Embryonic facial prominence (tissue), 1 donor: ENCODE measurements around the gene IFI35.
A peak's percentile ranks its signal among the peaks of the same experiment; 100 is the strongest.
"Not testable (repeated sequence)": the region's sequence is repeated elsewhere in the genome, so short reads cannot be mapped to it uniquely, and the experiment has no call there.

Experiments
- DNase-seq: peaks from one replicate; pipeline ENCODE4 v3.0.0-alpha.2; 2016; ENCODE audit errors: extremely low spot score

Gene IFI35

DNA sequence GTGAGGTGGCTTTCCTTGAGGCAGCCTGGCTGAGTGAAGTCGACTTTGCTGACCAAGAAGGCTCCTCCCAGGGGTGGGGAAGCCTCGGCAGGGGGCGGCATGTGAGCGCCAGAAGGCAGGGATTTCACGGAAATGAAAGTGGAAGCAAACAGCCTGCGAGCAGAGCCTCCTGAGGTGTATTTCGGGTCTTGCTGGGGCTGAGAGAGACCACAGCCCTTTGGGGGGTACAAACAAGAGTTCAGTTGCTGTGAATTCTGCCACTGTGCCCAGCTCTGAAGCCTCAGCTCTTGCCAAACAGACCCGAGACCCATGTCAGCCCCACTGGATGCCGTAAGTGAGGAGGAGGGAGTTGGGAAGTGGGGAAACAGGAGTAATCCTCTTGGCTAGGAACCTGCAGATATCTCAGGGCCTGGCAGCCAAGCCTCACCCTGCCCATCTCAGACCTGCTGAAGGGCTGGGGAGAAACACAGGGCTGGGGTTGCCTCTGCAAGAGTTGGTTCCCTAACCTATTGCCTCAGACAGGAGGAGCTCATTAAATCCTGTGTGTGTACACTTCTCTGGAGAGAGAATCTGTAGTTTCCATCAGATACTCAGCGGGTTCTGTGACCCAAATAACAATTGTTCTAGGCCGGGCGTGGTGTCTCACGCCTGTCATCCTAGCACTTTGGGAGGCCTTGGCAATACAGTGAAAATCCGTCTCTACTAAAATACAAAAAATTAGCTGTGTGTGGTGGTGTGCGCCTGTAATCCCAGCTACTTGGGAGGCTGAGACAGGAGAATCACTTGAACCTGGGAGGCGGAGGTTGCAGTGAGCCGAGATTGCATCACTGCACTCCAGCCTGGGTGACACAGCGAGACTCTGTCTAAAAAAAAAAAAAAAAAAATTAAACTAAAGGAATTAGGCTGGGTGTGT lies at the start of gene IFI35:
Gene IFI35, plus strand, starts transcription at position 146 of the 913 bp plus-strand sequence. Its CDS starts 164 bp downstream, at position 310.
- DNase-seq, result no peak

DNA sequence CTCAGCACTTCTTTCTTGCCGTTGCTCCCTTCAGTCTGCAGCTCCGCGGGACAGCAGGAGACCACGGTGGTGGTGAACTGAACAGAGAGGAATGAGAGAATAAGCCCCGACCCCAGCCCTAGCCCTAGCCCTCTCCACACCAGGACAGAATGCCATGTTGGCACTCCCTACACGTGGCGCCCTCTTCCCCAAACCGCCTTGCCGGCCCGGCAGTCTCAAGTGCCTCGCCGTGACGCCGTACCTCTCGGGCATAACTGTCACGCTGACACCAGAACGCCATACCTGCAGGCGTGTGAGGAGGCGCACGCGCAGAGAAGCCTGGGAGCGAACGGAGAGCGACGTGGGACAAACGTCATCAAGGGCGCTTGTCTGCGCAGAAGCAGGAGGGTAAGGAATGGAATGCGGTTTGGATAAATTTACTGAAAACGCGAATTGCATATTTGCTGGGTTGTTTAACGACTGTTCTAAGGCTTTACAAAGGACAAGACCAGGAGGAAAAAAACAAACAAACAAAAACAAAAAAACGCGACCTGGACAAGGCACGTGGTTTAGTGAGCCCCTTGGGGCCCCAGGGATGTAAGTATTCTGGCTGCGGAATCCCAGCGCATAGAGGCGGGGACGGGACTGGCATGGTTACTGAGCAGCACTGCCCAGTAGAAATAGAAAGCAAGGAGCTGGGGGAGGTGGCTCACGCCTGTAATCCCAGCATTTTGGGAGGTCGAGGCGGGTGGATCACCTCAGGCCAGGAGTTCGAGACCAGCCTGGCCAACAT lies 42.2 kb upstream of the IFI35 start, which contains the start of gene AARSD1:
Gene AARSD1, minus strand, starts transcription at position 294 of the 772 bp plus-strand sequence. Its CDS starts 14 bp downstream, at position 280.
- DNase-seq, result peak; percentile 89

DNA sequence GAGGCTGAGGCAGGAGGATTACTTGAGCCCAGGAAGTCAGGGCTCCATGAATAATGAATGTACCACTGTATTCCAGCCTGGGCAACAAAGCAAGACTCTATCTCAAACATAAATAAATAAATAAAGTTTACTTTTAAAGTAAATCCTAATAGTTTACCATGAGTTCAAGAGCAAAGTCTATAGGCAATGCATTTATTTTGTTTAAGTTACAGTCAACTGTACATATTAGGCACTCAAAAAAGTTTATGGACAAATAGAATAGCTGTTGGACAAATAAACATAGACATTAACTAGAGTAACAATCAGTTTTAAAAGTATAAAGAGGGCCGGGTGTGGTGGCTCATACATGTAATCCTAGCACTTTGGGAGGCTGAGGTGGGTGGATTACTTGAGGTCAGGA lies 38.7 kb upstream of the IFI35 start:
- DNase-seq, result no peak

DNA sequence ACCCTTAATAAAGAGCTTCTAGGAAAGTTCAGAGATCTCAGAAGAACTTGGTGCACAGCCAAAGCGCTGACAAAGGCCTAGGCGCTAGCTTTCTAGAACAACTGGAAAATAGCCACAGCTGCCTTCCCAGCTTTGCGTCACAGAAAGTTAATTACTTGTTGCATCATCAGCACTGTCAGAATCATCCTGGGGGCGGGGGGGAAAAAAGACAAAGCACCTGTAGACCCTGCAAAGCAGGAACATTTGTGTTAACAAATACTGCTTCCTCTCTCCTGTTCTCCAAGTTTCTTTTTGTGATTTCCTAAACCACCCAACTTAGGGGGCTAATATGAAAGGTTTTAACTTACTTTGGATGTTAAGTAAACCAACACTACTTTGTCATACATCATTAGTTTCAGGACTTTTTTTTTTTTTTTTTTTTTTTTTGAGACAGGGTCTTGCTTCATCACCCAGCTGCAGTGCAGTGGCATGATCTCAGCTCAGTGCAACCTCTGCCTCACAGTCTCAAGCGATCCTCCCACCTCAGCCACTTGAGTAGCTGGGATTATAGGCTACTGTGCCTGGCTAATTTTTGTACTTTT lies 37.5 kb upstream of the IFI35 start:
- DNase-seq, result no peak

DNA sequence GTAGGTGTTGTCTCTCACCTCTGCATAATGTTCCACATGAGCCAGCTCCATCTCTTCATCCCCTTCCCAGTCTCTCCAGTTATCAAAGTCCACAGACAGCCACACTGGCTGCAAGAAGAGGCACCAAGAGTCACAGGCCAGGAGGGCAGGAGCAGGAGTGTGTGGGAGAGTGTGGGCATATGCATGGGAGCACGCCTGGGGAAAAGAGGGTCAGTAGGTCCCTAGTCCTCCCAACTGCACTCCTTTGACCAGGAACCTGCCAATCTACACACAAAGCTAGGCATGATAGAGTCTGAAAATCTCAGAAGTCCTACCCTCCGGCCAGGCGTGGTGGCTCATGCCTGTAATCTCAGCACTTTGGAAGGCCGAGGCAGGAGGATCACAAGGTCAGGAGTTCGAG lies 35.0 kb upstream of the IFI35 start:
- DNase-seq, result no peak

DNA sequence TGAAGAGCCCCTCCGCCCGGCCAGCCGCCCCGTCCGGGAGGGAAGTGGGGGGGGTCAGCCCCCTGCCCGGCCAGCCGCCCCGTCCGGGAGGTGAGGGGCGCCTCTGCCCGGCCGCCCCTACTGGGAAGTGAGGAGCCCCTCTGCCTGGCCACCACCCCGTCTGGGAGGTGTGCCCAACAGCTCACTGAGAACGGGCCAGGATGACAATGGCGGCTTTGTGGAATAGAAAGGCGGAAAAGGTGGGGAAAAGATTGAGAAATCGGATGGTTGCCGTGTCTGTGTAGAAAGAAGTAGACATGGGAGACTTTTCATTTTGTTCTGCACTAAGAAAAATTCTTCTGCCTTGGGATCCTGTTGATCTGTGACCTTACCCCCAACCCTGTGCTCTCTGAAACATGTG lies 33.3 kb upstream of the IFI35 start:
- not testable (repeated sequence) for DNase-seq

DNA sequence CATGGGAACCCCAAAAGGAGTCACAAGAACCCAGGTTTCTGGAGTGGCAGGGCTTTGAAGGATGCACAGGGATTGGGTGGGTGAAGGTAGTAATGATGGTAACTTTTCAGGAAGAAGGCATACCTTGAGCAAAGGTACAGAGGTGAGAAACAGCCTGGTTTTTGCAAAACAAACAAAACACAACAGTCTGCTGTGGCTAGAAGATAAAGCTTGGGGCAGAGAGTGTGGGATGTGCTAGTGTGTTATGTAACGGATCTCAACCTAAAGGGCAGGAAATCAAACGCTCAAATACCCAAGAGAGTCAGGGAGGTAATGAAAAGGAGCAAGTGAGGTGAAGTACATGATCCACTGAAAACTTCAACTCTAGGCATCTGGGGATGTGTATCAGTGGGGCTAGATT lies 31.3 kb upstream of the IFI35 start:
- no peak for DNase-seq

DNA sequence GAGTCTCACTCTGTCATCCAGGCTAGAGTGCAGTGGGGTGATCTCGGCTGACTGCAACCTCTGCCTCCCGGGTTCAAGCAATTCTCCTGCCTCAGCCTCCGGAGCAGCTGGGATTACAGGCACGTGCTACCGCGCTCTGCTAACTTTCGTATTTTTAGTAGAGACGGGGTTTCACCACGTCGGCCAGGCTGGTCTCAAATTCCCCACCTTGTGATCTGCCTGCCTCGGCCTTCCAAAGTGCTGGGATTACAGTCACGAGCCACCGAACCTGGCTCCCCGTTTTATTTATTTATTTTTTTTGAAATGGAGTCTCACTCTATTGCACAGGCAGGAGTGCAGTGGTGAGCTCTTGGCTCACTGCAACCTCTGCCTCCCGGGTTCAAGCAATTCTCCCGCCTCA lies 30.9 kb upstream of the IFI35 start:
- DNase-seq, result not testable (repeated sequence)

DNA sequence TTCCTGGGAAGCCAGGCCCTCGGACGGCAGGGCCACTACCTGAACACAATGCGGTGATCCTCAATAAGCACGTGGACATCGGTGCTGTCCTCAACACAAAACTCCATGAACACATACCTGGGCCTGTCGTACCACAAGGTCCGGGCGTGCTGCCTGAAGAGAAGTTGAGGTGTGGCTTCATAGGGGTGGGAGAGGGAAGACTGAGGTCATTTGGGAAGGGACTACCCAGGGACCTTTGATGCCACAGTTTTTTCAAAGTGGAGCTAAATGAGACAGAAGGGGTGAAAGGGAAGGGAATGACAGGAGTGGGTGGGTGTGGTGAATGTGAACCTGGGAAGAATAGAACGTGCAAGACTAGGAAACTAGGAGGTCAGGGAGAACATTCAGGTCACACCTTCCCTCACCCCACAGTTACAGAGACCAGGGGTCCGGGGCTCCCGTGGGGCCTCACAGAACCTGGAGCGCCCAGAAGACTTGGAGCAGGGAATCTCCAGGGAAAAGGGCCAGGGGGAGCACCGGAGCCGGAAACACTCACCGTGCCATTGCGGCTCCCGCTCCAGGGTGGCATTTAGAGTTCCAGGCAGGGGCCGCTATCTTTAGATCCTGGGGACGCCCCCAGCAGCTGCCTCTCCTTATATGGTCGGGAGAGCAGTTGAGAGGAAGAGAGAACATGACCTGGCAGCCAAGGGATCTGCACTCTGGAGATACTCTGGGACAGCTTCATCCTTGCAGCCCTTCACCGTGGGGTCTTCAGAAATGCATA lies 26.9 kb upstream of the IFI35 start, which contains the start of gene PTGES3L:
Gene PTGES3L, minus strand, starts transcription at position 570 of the 763 bp plus-strand sequence. Its CDS starts 27 bp downstream, at position 543.
- DNase-seq, result peak; percentile 40

DNA sequence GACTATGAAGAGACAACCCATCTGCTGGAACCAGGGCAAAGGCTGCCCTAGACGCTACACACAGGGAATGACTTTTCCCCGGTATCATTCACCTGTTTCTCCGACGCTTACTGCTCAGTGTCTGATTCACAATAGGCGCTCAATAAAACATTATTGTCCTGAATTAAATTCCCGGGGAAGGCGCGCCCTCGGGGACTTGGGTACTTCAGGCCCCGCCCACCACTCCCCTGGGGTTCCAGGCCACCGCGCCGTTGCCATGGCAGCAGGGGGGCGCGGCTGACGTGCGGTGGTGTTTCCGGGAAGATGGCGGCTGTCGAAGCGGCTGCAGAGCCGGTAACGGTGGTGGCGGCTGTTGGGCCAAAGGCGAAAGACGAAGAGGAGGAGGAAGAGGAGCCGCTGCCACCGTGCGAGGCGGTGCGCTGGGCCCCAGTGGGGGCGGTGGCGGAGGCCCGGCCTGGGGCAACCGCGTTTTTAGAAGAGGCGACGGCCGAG lies 26.3 kb upstream of the IFI35 start, which contains the start of gene RUNDC1:
Gene RUNDC1, plus strand, starts transcription at position 292 of the 492 bp plus-strand sequence. Its CDS starts 12 bp downstream, at position 304.
- peak; percentile 61 for DNase-seq

DNA sequence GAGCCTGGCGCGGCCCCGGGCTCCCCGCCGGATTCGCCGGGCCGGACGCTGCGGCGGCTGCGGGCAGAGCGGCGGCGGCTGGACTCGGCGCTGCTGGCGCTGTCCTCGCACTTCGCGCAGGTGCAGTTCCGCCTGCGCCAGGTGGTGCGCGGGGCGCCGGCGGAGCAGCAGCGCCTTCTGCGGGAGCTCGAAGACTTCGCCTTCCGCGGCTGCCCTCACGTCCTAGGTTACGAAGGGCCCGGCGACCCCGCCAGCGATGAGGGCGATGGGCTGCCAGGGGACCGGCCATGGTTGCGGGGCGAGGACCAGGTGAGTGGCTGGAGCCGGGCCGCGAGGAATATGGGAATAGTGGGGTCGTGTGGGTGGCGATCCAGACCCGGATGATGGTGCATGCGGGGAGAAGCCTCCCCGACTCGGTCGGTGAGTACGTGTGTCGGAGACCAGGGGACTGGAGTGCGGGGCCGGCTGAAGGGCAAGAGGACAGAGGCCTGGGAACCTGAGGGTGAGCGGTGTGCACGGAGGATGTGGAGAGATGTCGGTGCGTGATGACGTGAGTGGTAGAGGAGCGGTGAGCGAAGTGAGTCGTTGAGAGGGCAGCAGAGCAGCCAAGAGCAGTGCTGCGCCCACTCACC lies 25.7 kb upstream of the IFI35 start:
- no peak for DNase-seq

DNA sequence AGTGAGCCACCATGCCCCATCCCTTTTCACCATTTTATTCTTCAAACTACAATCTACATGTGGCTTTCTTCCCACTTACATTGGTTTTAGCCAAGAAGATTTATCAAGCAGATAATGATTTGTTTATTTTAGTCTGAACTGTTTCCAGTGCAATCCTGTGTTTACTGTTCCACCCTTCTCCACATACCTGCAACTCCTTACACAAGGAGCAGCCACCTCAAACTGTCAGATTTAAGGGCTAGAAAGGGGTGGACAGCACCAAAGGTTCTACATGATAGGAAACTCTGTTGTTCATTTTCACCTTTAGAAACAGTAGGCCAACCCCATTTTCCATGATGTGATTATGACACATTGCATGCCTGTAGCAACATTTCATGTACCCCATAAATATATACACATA lies 24.3 kb upstream of the IFI35 start:
- no peak for DNase-seq

DNA sequence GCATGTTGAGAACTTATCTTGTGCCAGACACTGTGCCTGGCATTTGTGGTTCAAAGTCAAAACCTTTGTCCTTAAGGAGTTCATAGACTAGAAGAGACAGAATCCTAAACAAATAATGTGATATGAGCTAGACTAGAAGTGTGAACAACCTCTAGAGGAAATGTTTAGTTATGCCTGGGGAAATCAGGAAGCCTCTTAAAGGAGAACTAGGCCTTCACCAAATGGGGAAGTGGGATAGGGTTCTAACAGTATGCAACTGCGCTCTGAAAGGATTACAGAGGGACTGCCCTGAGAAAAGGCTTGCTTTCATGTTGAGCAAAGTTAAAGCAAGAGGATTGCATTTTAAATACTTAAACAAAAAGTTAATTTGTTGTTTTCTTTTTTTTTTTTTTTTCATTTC lies 21.4 kb upstream of the IFI35 start:
- DNase-seq, result no peak

DNA sequence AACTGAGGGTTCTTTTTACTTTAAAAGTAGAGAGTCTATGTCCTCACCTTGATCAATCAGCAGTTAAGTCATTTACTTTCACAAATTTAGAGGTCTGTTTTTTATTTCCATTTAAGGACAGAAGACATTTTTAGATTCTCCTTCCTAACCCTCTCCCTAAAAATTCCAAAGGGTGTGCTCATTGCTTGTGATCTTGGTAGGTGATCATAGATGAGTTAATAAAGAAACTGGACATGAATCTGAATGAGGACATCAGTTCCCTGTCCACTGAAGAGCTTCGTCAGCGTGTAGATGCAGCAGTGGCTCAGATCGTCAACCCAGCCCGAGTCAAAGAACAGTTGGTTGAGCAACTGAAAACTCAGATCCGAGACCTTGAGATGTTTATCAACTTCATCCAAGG lies 17.4 kb upstream of the IFI35 start:
- DNase-seq, result no peak

DNA sequence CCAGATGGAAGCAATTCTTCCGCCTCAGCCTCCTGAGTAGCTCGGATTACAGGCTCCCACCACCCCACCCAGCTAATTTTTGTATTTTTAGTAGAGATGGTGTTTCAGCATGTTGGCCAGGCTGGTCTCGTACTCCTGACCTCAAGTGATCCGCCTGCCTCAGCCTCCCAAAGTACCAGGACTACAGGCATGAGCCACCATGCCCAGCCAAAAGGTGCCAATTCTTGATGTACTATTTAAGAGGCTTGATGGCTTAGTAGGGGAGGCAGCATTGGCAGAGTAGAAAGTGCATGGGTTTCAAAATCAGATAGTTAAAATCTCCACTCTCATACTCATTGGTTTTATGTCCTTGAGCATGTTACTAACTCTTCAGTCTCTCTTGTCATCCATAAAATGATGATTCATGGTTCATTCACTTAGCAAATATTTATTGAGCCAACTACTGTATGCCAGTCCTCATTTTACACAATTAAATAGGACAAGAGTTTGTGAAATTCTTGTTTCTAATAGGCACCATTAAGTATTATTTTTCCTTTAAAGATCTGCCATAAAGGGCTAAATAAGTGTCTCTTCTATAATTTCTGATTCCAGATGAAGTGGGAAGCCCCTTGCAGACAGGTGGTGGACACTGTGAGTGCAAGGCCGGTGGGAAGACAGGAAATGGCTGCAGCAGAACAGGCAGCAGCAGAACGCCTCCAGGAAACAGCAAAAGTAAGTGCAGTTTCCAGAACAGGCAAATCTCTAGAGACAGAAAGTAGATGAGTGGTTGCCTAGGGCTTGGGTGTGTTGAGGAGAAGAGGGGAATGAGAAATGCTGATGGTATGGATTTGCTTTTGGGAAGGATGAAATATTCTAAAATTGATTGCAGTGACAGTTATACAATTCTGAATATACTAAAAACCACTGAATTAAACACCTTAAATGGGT lies 16.6 kb upstream of the IFI35 start:
- no peak for DNase-seq

DNA sequence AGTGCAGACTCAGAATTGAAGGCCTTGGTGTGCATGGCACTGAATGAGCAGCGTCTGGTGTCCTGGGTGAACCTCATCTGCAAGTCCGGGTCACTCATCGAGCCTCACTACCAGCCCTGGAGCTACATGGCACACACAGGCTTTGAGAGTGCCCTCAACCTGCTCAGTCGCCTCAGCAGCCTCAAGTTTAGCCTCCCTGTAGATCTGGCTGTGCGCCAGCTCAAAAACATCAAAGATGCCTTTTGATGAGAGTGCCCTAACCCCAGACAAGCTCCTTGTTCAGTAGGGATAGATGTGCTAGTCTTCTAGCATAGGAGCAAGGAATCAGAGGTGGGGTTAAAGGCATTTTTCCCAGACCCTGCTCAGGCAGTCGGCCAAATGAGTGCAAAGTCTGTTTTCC lies 15.1 kb upstream of the IFI35 start:
- no peak for DNase-seq

DNA sequence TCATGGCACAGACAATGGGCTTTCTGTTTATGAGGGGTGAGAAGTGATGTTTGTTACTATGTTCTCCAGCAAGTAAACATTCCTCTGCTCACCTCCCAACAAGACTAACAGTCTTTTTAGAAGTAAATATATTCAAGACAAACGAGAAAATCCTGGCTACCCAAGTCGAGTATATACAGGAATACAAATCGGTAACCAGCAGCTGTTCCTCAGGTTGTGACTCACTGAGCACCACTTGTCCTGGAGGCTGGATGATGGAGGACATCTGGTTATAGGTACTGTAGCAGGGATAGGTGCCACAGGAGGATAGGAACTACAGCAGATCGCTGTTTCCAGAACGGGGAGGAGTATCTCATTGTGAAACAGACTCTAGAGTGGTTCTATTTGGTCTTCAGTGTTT lies 13.7 kb upstream of the IFI35 start:
- no peak for DNase-seq

DNA sequence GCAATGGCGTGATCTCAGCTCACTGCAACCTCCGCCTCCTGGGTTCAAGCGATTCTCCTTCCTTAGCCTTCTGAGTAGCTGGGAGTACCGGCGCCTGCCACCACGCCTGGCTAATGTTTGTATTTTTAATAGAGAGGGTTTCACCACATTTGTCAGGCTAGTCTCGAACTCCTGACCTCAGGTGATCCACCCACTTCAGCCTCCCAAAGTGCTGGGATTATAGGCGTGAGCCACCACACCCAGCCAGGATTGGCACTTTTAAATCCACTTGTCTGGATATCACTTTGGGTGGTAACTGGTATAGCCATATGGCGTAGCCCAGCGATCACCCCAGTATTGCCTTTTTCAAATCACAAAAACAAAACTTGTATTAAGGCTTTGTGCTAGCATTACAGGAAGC lies 12.7 kb upstream of the IFI35 start:
- not testable (repeated sequence) for DNase-seq

DNA sequence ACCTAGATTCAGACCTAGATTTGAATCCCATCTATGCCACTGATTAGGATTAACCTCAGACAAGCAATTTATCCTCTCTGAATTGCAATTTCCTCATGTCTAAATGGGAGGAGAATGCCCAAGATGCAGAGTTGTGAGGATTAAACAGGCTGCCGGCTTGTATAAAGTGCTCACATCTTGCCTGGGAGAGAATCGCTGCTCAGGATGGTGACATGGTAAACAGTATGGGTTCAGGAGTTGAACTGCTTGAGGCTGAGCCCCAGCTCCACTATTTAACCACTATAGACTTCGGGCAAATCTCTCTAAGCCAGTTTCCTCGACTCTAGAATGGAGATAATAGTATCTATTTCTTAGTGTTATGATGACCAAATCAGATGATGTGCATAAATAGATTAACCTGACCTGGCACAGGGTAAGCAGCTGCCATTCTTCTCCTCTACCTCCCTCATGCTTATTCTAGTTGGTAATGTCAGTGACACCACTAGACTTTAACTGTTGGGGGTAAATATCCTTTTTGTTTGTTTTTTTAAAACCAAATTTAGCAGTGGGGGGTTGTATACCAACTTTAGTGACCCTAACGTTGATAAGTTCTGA lies 9.1 kb upstream of the IFI35 start:
- DNase-seq, result no peak
